ENCODE data around the gene UGGT2. TPM values are rescaled to one million over a fixed set of nuclear protein-coding genes. Genes with fewer than 3 reads are reported as not detected.
"Not testable (repeated sequence)": the region's sequence is repeated elsewhere in the genome, so short reads cannot be mapped to it uniquely, and the experiment has no call there.

UGGT2 gene
- total RNA-seq, 4 donors from 2014 or later, result 57.9 to 159 (median 71.5) TPM

DNA sequence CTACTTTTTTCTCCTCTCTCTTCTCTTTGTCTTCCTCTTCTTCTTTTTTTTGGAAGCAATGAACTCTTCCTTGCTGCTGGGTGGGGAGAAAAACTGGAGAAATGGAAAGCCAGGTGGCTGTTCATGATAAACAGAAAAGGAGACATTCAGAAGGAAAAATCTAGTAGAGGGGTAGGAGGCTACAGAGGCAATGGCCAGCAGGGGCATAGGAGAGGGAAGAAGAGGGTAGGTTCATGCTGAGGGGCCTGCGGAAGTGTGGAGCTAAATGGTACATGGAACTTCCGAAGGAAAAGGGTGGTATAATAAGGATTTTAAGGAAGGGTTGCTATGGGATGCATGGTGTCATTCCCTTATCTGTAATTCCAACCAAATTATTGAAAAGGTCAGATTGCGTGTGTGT is 19.2 kb upstream of the UGGT2 start:
- WGBS, 2 donors, result 77 to 82% methylated on average over 3 of the region's 3 CpGs
- no peaks in the 10 kb centered on the region for H3K4me1 ChIP-seq
- intact Hi-C loops (cut with DNase I), result loop anchor here (10.0 kb wide), 1 partner anchor 48 kb away; no protein-coding TSS in a partner anchor

DNA sequence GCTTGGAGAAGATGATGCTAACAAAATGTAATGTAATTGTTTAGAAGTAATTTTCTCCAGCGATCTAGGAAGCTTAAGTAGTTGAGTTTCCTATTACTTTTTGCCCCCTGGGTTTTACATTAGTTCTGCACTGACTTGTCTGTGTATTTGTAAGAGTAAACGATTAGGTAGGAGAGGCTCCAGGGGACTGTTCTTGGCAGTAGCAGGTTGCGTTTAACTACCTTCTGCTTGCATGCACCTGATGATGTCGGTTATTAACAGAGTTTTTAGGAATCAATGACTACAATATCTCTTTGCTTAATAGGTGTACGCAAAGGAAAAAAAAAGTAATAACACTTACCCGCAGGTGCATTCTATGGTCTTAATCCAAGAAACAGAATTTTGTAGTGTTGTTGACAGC is 18.3 kb upstream of the UGGT2 start:
- no peaks in the 10 kb centered on the region for H3K27me3 ChIP-seq
- TF ChIP-seq, protein P1, sequence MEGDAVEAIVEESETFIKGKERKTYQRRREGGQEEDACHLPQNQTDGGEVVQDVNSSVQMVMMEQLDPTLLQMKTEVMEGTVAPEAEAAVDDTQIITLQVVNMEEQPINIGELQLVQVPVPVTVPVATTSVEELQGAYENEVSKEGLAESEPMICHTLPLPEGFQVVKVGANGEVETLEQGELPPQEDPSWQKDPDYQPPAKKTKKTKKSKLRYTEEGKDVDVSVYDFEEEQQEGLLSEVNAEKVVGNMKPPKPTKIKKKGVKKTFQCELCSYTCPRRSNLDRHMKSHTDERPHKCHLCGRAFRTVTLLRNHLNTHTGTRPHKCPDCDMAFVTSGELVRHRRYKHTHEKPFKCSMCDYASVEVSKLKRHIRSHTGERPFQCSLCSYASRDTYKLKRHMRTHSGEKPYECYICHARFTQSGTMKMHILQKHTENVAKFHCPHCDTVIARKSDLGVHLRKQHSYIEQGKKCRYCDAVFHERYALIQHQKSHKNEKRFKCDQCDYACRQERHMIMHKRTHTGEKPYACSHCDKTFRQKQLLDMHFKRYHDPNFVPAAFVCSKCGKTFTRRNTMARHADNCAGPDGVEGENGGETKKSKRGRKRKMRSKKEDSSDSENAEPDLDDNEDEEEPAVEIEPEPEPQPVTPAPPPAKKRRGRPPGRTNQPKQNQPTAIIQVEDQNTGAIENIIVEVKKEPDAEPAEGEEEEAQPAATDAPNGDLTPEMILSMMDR (IDR thresholded peaks at IDR 0.05), result no peak
- no peak for TF ChIP-seq POLR2A (IDR thresholded peaks at IDR 0.05)
- no peaks in the 10 kb centered on the region for H3K4me1 ChIP-seq
- no peak overlapping the region for H3K27ac ChIP-seq
- no peak overlapping the region for H3K4me3 ChIP-seq (replicated peaks in 1 of 3)
- 69 to 76% methylated on average over 6 of the region's 6 CpGs for WGBS, 2 donors
- intact Hi-C loops (cut with DNase I), result loop anchor here (10.0 kb wide), 1 partner anchor 47 kb away; no protein-coding TSS in a partner anchor
- no peak for DNase-seq
- no peaks in the 10 kb centered on the region for H3K36me3 ChIP-seq
- no peaks in the 10 kb centered on the region for H3K9me3 ChIP-seq

More for the DNA sequence above, 19.2 kb upstream of the UGGT2 start:
- no peak overlapping the region for H3K4me3 ChIP-seq (replicated peaks in 1 of 3)
- no peaks in the 10 kb centered on the region for H3K9me3 ChIP-seq
- DNase-seq, result no peak
- no peaks in the 10 kb centered on the region for H3K27me3 ChIP-seq
- H3K36me3 ChIP-seq, result no peaks in the 10 kb centered on the region
- H3K27ac ChIP-seq, result no peak overlapping the region
- TF ChIP-seq, protein P1 (IDR thresholded peaks at IDR 0.05), result no peak
- TF ChIP-seq POLR2A (IDR thresholded peaks at IDR 0.05), result no peak

DNA sequence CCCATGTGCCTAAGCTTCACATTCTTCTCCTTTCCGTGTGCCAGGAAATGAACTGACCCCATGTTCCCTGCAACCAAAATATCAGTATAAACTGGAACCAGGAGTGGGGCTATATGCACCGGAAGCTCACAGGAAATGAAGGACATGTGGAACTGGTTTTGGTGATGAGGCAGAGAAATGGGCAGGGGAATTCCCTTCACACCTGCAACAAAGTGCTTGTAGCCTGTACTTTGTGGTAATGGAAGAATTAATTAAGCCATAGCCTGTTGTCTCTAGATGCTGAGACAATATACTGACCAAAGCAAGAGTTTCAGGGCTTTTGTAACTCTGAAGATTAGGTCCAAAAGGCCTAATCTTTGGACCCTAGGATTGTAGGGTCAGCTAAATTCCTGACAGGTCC is 15.5 kb upstream of the UGGT2 start:
- no peaks in the 10 kb centered on the region for H3K27me3 ChIP-seq
- DNase-seq, result no peak
- H3K4me3 ChIP-seq (replicated peaks in 1 of 3), result no peak overlapping the region
- intact Hi-C loops (cut with DNase I), result no loop called here
- no peaks in the 10 kb centered on the region for H3K36me3 ChIP-seq
- H3K27ac ChIP-seq, result no peak overlapping the region
- no peaks in the 10 kb centered on the region for H3K4me1 ChIP-seq
- 57 to 65% methylated on average over 2 of the region's 2 CpGs for WGBS, 2 donors
- TF ChIP-seq POLR2A (IDR thresholded peaks at IDR 0.05), result no peak
- TF ChIP-seq, protein P1 (IDR thresholded peaks at IDR 0.05), result no peak
- no peaks in the 10 kb centered on the region for H3K9me3 ChIP-seq

DNA sequence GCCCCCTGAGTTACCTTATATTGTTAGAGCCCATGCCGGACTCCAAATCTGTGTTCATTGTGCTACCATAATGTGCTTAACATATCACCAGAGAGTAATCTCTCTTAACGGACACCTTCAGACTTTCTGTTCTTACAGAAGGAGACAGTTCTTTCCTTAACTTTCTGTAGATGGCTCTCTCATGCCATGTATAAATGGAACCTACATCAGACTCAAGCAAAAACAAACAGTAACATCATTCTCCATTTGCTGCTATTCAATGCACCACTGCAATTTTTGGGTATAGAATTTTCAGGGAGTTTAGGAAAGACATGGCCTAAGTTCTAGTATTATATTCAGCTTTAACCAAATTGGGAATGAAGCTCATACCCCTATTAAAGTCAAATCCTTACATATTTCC is 12.6 kb upstream of the UGGT2 start:
- DNase-seq, result no peak
- WGBS, 2 donors, result 91 to 92% methylated on average over 2 of the region's 2 CpGs
- Histone ChIP-seq H3K4me3 (replicated peaks in 1 of 3) (no peak overlapping the region), H3K9me3 (no peaks in the 10 kb centered on the region), H3K27ac (no peak overlapping the region), H3K36me3 (no peaks in the 10 kb centered on the region), H3K4me1 (no peaks in the 10 kb centered on the region), H3K27me3 (no peaks in the 10 kb centered on the region)
- intact Hi-C loops (cut with DNase I), result no loop called here
- TF ChIP-seq, protein P1 (IDR thresholded peaks at IDR 0.05), result no peak
- no peak for TF ChIP-seq POLR2A (IDR thresholded peaks at IDR 0.05)

DNA sequence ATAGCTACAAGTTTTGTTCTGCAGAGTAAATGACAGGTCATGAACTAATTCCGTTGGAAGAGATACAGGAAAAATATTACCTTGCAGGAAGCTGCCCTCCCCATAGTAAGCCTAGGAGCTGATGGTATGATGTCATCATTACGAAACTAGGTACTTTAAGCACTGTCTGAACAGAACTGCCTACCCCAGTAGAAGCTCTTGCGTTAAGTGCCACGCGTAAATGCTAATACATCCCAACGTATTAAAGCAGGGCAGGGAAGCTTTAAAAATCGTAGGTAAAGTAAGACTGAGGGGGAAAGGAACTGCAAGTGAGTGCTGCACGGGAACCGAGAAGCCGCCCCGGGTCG is 572 bp downstream of the UGGT2 start:
- Histone ChIP-seq H3K4me3 (replicated peaks in 1 of 3) (peak overlapping the region; percentile 68 to 81 (median 76)), H3K27ac (peak overlapping the region; percentile 12 to 81 (median 77)), H3K4me1 (no peaks in the 10 kb centered on the region), H3K36me3 (no peaks in the 10 kb centered on the region), H3K27me3 (no peaks in the 10 kb centered on the region), H3K9me3 (no peaks in the 10 kb centered on the region)
- 1 to 2% methylated on average over 12 of the region's 12 CpGs for WGBS, 2 donors
- DNase-seq, result no peak
- intact Hi-C loops (cut with DNase I), result no loop called here
- TF ChIP-seq, protein P1 (IDR thresholded peaks at IDR 0.05), result no peak
- no peak for TF ChIP-seq POLR2A (IDR thresholded peaks at IDR 0.05)

DNA sequence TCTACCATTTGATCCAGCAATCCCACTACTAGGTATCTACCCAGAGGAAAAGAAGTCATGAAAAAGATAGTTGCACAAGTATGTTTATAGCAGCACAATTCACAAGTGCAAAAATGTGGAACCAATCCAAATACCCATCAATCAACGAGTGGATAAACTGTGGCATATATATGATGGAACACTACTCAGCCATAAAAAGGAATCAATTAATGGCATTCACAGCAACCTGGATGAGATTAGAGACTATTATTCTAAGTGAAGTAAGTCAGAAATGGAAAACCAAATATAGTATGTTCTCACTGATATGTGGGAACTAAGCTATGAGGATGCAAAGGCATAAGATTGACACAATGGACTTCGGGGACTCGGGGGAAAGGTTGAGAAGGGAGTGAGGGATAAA is 1.3 kb downstream of the UGGT2 start:
- H3K9me3 ChIP-seq; H3K27ac ChIP-seq; H3K4me1 ChIP-seq; DNase-seq; H3K27me3 ChIP-seq; H3K4me3 ChIP-seq (replicated peaks in 1 of 3); H3K36me3 ChIP-seq; intact Hi-C loops (cut with DNase I): not testable (repeated sequence)
- 95 to 96% methylated on average over 3 of the region's 3 CpGs for WGBS, 2 donors

DNA sequence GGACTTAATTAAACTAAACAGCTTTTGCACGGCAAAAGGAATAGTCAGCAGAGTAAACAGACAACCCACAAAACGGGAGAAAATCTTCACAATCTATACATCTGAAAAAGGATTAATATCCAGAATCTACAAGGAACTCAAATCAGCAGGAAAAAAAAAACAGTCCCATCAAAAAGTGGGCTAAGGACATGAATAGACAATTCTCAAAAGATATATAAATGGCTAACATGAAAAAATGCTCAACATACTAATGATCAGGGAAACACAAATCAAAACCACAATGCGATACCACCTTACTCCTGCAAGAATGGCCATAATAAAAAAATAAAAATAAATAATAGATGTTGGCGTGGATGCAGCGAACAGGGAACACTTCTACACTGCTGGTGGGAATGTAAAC is 1.7 kb downstream of the UGGT2 start:
- H3K9me3 ChIP-seq; H3K27me3 ChIP-seq; intact Hi-C loops (cut with DNase I); H3K4me3 ChIP-seq (replicated peaks in 1 of 3); H3K4me1 ChIP-seq; H3K36me3 ChIP-seq; DNase-seq; H3K27ac ChIP-seq: not testable (repeated sequence)
- 95 to 97% methylated on average over 5 of the region's 5 CpGs for WGBS, 2 donors

DNA sequence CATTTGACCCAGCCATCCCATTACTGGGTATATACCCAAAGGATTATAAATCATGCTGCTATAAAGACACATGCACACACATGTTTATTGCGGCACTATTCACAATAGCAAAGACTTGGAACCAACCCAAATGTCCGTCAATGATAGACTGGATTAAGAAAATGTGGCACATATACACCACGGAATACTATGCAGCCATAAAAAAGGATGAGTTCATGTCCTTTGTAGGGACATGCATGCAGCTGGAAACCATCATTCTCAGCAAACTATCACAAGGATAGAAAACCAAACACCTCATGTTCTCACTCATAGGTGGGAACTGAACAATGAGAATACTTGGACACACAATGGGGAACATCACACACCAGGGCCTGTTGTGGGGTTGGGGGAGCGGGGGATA is 2.2 kb downstream of the UGGT2 start:
- H3K4me3 ChIP-seq (replicated peaks in 1 of 3); H3K4me1 ChIP-seq; H3K9me3 ChIP-seq; DNase-seq; H3K36me3 ChIP-seq; H3K27me3 ChIP-seq; intact Hi-C loops (cut with DNase I); H3K27ac ChIP-seq: not testable (repeated sequence)
- 93 to 97% methylated on average over 4 of the region's 4 CpGs for WGBS, 2 donors

Measured in thyroid gland (tissue), 4 donors.